GM23338 (cell line): ENCODE measurements around the gene ACOXL. TPM values are rescaled to one million over a fixed set of nuclear protein-coding genes. Genes with fewer than 3 reads are reported as not detected.

Experiments
- ATAC-seq: fragments of 200-7000 bp; cut with Tn5 transposase; 3 replicates; pipeline ENCODE4 v1.9.1; 2020
- DNase-seq: peaks from one replicate; pipeline ENCODE4 v3.0.0-alpha.2; 2015; ENCODE audit warnings: low spot score
- H2AFZ ChIP-seq: fragments of 200-600 bp; sonication (generic); 2 replicates; pipeline ENCODE4 v1.8.0; 2016; ENCODE audit warnings: antibody characterized with exemption, mild to moderate bottlenecking, moderate library complexity
- H3F3A ChIP-seq: fragments of 200-600 bp; sonication (generic); replicated peaks from 2 replicates; pipeline ENCODE4 v1.8.0; 2017; ENCODE audit warnings: antibody characterized with exemption, mixed run types, low read depth
- H3K27ac ChIP-seq: fragments of 200-600 bp; sonication (generic); 2 replicates; pipeline ENCODE4 v1.6.1; 2016; ENCODE audit warnings: low read depth
- H3K27me3 ChIP-seq: fragments of 200-600 bp; sonication (generic); 2 replicates; pipeline ENCODE4 v1.8.0; 2016; ENCODE audit warnings: mild to moderate bottlenecking, mixed run types, moderate library complexity; ENCODE audit not compliant: insufficient read depth
- H3K36me3 ChIP-seq: fragments of 200-600 bp; sonication (generic); 2 replicates; pipeline ENCODE4 v1.8.0; 2016; ENCODE audit warnings: mild to moderate bottlenecking; ENCODE audit not compliant: insufficient read depth
- H3K4me1 ChIP-seq: fragments of 200-600 bp; sonication (generic); 2 replicates; pipeline ENCODE4 v1.8.0; 2016; ENCODE audit warnings: mild to moderate bottlenecking, moderate library complexity; ENCODE audit not compliant: insufficient read depth
- H3K4me2 ChIP-seq: fragments of 200-600 bp; sonication (generic); 2 replicates; pipeline ENCODE4 v1.7.1; 2017; ENCODE audit warnings: mixed run types
- H3K4me3 ChIP-seq: fragments of 200-600 bp; sonication (generic); 2 replicates; pipeline ENCODE4 v1.6.1; 2016; ENCODE audit warnings: mixed run types
- H3K79me2 ChIP-seq: fragments of 200-600 bp; sonication (generic); replicated peaks from 2 replicates; pipeline ENCODE4 v1.8.0; 2017; ENCODE audit warnings: mild to moderate bottlenecking; ENCODE audit not compliant: insufficient read depth
- H3K9me2 ChIP-seq: fragments of 200-600 bp; sonication (generic); 2 replicates; pipeline ENCODE4 v1.8.0; 2017; ENCODE audit not compliant: insufficient read depth
- H4K20me1 ChIP-seq: fragments of 200-600 bp; sonication (generic); replicated peaks from 2 replicates; pipeline ENCODE4 v1.8.0; 2017; ENCODE audit warnings: mild to moderate bottlenecking; ENCODE audit not compliant: insufficient read depth
- H3K27ac Mint-ChIP-seq: 2 replicates; pipeline ENCODE4 v1.8.0; 2020; ENCODE audit warnings: inconsistent platforms, mild to moderate bottlenecking, moderate library complexity, mixed read lengths
- H3K27me3 Mint-ChIP-seq: 3 replicates; pipeline ENCODE4 v1.8.0; 2022; ENCODE audit warnings: low read depth, mild to moderate bottlenecking, moderate library complexity, mixed read lengths, inconsistent platforms; ENCODE audit not compliant: insufficient read depth, poor library complexity
- H3K36me3 Mint-ChIP-seq: 3 replicates; pipeline ENCODE4 v1.8.0; 2021; ENCODE audit warnings: low read depth, mild to moderate bottlenecking, inconsistent platforms, moderate library complexity, mixed read lengths
- H3K4me1 Mint-ChIP-seq: 3 replicates; pipeline ENCODE4 v1.8.0; 2020; ENCODE audit warnings: mild to moderate bottlenecking, inconsistent platforms, mixed read lengths
- H3K4me3 Mint-ChIP-seq: 3 replicates; pipeline ENCODE4 v1.8.0; 2021; ENCODE audit warnings: moderate library complexity, mild to moderate bottlenecking, inconsistent platforms, mixed read lengths
- H3K9me3 Mint-ChIP-seq: 3 replicates; pipeline ENCODE4 v1.8.0; 2020; ENCODE audit warnings: moderate library complexity, mild to moderate bottlenecking, inconsistent platforms, mixed read lengths
- ETS1 ChIP-seq: IDR thresholded peaks from 2 replicates; pipeline ENCODE4 v1.6.1; 2016; ENCODE audit warnings: antibody characterized with exemption
- EZH2 ChIP-seq: fragments of 200-600 bp; sonication (generic); IDR thresholded peaks from one replicate; pipeline ENCODE4 v1.8.0; 2017; ENCODE audit warnings: antibody characterized with exemption, mild to moderate bottlenecking, low read depth; ENCODE audit not compliant: unreplicated experiment
- EZH2phosphoT487 ChIP-seq: fragments of 200-600 bp; sonication (generic); IDR thresholded peaks from one replicate; pipeline ENCODE4 v1.8.1; 2018; ENCODE audit warnings: antibody characterized with exemption; ENCODE audit not compliant: unreplicated experiment
- JUNB ChIP-seq: IDR thresholded peaks from one replicate; pipeline ENCODE4 v1.6.1; 2016; ENCODE audit warnings: antibody characterized with exemption; ENCODE audit not compliant: unreplicated experiment
- STAT1 ChIP-seq: IDR thresholded peaks from one replicate; pipeline ENCODE4 v1.6.1; 2016; ENCODE audit warnings: antibody characterized with exemption; ENCODE audit not compliant: unreplicated experiment
- ZNF462 ChIP-seq: fragments of 250-450 bp; sonication (Bioruptor Pico); IDR thresholded peaks from 2 replicates; pipeline ENCODE4 v1.5.0; 2020; ENCODE audit warnings: mild to moderate bottlenecking, moderate library complexity
- polyA plus RNA-seq: library from polyadenylated mRNA; unstranded; fragments of >200 nt; fragmentation: Nextera tagmentation; extraction: Ambion mirVana; gene quantifications from 2 replicates; pipeline ENCODE4 v1.2.1, GENCODE V29; 2016
- total RNA-seq: library from RNA; depleted of rRNA; stranded (reverse); fragments of >200 nt; shearing (Covaris generic); gene quantifications from 2 replicates; pipeline ENCODE4 v1.2.3, GENCODE V29; 2014

Gene ACOXL
- total and polyA plus RNA-seq, 2 experiments from 2014 or later = 9.0 to 14.7 TPM

GRCh38 chr2:110768591-110768990 lies 36.2 kb downstream of the ACOXL start (continued):
- no peak for TF ChIP-seq ZNF462
- TF ChIP-seq EZH2phosphoT487 = no peak

GRCh38 chr2:110770404-110770958 lies 38.1 kb downstream of the ACOXL start:
- no peak overlapping the region for H3K4me3 Mint-ChIP-seq
- peak overlapping the region; percentile 58; the same call in 1 of the 2 replicates for H3K27ac Mint-ChIP-seq
- peaks cover 6% of the 10 kb centered on the region for H3K27me3 Mint-ChIP-seq
- ATAC-seq = no peak
- H3K9me3 Mint-ChIP-seq = peaks cover 9% of the 10 kb centered on the region; the same call in 2 of the 3 replicates
- Histone ChIP-seq H3K9me2 (peaks cover 6% of the 10 kb centered on the region; the same call in 1 of the 2 replicates), H3K27ac (peak overlapping the region; percentile 68), H3F3A (0 out of 2 replicates have a peak, but pooled peaks cover 13% of the 10 kb centered on the region), H2AFZ (no peak overlapping the region), H3K4me2 (0 out of 2 replicates have a peak overlapping the region, but pooled peaks have one; percentile 22), H4K20me1 (no peaks in the 10 kb centered on the region), H3K27me3 (no peaks in the 10 kb centered on the region), H3K79me2 (peaks cover 7% of the 10 kb centered on the region), H3K36me3 (no peaks in the 10 kb centered on the region), H3K4me1 (peaks cover 46% of the 10 kb centered on the region), H3K4me3 (no peak overlapping the region)
- H3K4me1 Mint-ChIP-seq = peaks cover 60% of the 10 kb centered on the region
- DNase-seq = no peak
- peaks cover 16% of the 10 kb centered on the region for H3K36me3 Mint-ChIP-seq
- TF ChIP-seq JUNB = no peak
- no peak for TF ChIP-seq EZH2
- no peak for TF ChIP-seq ETS1
- TF ChIP-seq STAT1 = no peak
- TF ChIP-seq ZNF462 = no peak
